ENCODE data around the gene ADGRA1. TPM values are rescaled to one million over a fixed set of nuclear protein-coding genes. Genes with fewer than 3 reads are reported as not detected.
"Not testable (repeated sequence)": the region's sequence is repeated elsewhere in the genome, so short reads cannot be mapped to it uniquely, and the experiment has no call there.

ADGRA1 gene
- total and polyA plus RNA-seq, 2 experiments from 2014 or later, result 0.23 to 0.52 TPM

GRCh38 chr10:133150656-133151055 lies 62.9 kb downstream of the ADGRA1 start (continued):
- no peak for TF ChIP-seq ZNF462 (CRISPR knock-in tag; IDR thresholded peaks at IDR 0.05)
- TF ChIP-seq JUNB (IDR thresholded peaks at IDR 0.05; ENCODE audit: unreplicated experiment), result no peak
- no peak for TF ChIP-seq ETS1 (IDR thresholded peaks at IDR 0.05)

- H3K9me2 ChIP-seq (ENCODE audit: insufficient read depth); H3K27me3 ChIP-seq (ENCODE audit: insufficient read depth); DNase-seq (ENCODE audit: low spot score); H4K20me1 ChIP-seq (replicated peaks; ENCODE audit: insufficient read depth); ATAC-seq; H3K36me3 ChIP-seq (ENCODE audit: insufficient read depth); H3K27me3 Mint-ChIP-seq (ENCODE audit: insufficient read depth, low read depth, poor library complexity); H3K79me2 ChIP-seq (replicated peaks; ENCODE audit: insufficient read depth); H2AFZ ChIP-seq: not testable (repeated sequence)
- peak overlapping the region; percentile 15; the same call in 2 of the 3 replicates for H3K4me3 Mint-ChIP-seq
- Histone ChIP-seq H3F3A (replicated peaks; ENCODE audit: low read depth) (peaks cover 15% of the 10 kb centered on the region; the same call in 1 of the 2 replicates), H3K4me2 (peak overlapping the region; percentile 3), H3K4me1 (ENCODE audit: insufficient read depth) (peaks cover 22% of the 10 kb centered on the region), H3K27ac (ENCODE audit: low read depth) (peak overlapping the region; percentile 94), H3K4me3 (peak overlapping the region; percentile 12; the same call in 1 of the 2 replicates)
- H3K4me1 Mint-ChIP-seq, result peaks cover 36% of the 10 kb centered on the region
- H3K27ac Mint-ChIP-seq, result peak overlapping the region; percentile 96
- peaks cover 46% of the 10 kb centered on the region for H3K9me3 Mint-ChIP-seq
- peaks cover 37% of the 10 kb centered on the region for H3K36me3 Mint-ChIP-seq (ENCODE audit: low read depth)
Measured at GRCh38 chr10:133151071-133151470, 63.3 kb downstream of the ADGRA1 start.
